Lower lobe of right lung (tissue), 2 donors: ENCODE results near the gene PCID2. TPM values are rescaled to one million over a fixed set of nuclear protein-coding genes. Genes with fewer than 3 reads are reported as not detected.
A peak's percentile ranks its signal among the peaks of the same experiment; 100 is the strongest.

Experiments used
- ATAC-seq, 2 donors: fragments of 200-7000 bp; cut with Tn5 transposase; one replicate each; pipeline ENCODE4 v1.9.1; 2020 to 2022; ENCODE audit warnings: mild to moderate bottlenecking in 2 of 2, moderate library complexity in 2 of 2
- DNase-seq: peaks from one replicate; pipeline ENCODE4 v3.0.0-alpha.2; 2020
- H3K27ac ChIP-seq: fragments of 200-600 bp; one replicate; pipeline ENCODE4 v1.8.0; 2022
- H3K27me3 ChIP-seq: fragments of 200-600 bp; one replicate; pipeline ENCODE4 v1.8.0; 2022; ENCODE audit warnings: low read depth
- H3K36me3 ChIP-seq: fragments of 200-600 bp; one replicate; pipeline ENCODE4 v1.8.0; 2022; ENCODE audit warnings: mild to moderate bottlenecking
- H3K4me1 ChIP-seq: fragments of 200-600 bp; one replicate; pipeline ENCODE4 v1.8.0; 2022
- H3K4me3 ChIP-seq: fragments of 200-600 bp; one replicate; pipeline ENCODE4 v1.8.0; 2022; ENCODE audit warnings: mild to moderate bottlenecking
- H3K9me3 ChIP-seq: fragments of 200-600 bp; one replicate; pipeline ENCODE4 v1.8.0; 2022
- intact Hi-C: fragments of 100-400 bp; cut with DNase I; formaldehyde crosslinking; loops from one replicate; pipeline ENCODE4 v1.11.0; 2022
- total RNA-seq: library from RNA; stranded (reverse); fragmentation: NEBNext Ultra II Directional; extraction: Animal tissue kit (Norgen Biotek cat#: 25700); gene quantifications from one replicate; pipeline ENCODE4 v1.2.1, GENCODE V29; 2021
- TF ChIP-seq, protein P1 (sequence below): fragments of 200-600 bp; IDR thresholded peaks from one replicate; pipeline ENCODE4 v1.8.0; 2022; ENCODE audit warnings: antibody characterized with exemption, mild to moderate bottlenecking
- donor health status: DM: no; HTN: yes; CAD: no; lungs with severe emphysema.

The PCID2 gene
- total RNA-seq, 1 donor from 2014 or later, result 35.1 TPM

DNA sequence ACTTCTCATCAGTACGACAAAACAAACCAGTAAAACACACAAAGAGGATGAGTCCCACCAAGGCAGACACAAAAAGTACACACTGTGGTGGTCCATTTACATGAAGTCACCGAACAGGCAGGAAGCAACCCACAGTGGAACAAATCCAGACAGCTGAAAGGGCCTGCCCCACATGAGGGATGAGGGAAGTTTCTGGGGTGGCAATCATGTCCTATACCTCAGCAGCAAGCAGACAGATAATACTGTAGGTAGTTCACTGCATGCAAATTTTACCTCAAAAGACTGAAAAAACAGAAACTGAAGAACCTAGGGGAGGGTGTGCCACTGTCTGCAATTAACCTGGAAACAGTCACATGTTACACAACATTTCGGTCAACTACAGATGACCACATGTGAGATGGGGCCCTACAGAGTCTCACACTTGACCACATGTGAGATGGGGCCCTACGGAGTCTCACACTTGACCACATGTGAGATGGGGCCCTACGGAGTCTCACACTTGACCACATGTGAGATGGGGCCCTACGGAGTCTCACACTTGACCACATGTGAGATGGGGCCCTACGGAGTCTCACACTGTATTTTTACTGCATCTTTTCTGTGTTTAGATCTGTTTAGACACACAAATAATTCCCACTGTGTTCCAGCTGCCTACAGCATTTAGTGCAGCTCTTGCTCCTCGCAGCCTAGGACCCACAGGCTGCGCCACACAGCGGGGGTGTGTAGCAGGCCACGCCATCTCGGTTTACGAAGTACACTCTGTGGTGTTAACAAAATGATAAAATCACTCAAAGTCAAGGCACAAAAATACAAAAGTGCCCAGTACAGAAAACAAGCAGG lies 22.2 kb downstream of the PCID2 start:
- H3K9me3 ChIP-seq, result no peaks in the 10 kb centered on the region
- peak overlapping the region; percentile 50 for H3K27ac ChIP-seq
- H3K4me3 ChIP-seq, result no peak overlapping the region
- DNase-seq (no peak), ATAC-seq (peak in 1 of 2 donors; percentile 63)
- intact Hi-C loops, result no loop called here
- H3K36me3 ChIP-seq, result peaks cover 75% of the 10 kb centered on the region
- TF ChIP-seq, protein P1, sequence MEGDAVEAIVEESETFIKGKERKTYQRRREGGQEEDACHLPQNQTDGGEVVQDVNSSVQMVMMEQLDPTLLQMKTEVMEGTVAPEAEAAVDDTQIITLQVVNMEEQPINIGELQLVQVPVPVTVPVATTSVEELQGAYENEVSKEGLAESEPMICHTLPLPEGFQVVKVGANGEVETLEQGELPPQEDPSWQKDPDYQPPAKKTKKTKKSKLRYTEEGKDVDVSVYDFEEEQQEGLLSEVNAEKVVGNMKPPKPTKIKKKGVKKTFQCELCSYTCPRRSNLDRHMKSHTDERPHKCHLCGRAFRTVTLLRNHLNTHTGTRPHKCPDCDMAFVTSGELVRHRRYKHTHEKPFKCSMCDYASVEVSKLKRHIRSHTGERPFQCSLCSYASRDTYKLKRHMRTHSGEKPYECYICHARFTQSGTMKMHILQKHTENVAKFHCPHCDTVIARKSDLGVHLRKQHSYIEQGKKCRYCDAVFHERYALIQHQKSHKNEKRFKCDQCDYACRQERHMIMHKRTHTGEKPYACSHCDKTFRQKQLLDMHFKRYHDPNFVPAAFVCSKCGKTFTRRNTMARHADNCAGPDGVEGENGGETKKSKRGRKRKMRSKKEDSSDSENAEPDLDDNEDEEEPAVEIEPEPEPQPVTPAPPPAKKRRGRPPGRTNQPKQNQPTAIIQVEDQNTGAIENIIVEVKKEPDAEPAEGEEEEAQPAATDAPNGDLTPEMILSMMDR, result no peak
- H3K27me3 ChIP-seq, result no peaks in the 10 kb centered on the region
- H3K4me1 ChIP-seq, result no peaks in the 10 kb centered on the region

DNA sequence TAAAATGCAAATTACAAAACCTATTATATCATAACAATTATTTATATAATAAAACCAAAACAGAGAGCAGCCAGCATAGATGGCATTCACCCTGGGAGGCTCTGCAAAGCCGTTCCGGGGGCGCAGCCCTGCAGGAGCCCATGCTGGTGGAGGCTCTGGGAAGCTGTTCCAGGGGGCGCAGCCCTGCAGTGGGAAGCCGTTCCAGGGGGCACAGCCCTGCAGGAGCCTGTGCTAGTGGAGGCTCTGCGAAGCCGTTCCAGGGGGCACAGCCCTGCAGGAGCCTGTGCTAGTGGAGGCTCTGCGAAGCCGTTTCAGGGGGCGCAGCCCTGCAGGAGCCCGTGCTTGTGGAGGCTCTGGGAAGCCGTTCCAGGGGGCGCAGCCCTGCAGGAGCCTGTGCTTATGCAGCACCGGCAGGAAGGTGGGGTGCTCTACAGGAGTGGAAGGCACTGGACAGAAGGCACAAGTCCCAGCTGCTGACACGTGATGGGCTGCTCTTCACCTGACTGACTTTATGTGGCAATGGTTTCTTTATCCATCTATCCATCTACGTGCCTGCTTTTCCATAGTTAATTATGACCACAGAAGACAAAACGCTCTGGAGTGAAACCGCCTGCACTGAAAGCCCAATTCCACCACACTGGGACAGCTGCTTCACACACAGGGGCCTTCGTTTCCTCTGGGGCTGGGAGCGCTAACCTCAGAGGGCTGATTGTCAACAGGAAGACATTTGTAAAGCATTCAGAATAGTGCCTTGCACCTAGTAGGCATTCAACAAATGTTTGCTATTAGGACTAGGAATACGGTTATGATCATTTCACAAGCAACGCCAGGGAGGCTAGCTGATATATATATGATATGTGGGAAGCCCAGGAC lies 23.7 kb downstream of the PCID2 start:
- H3K4me3 ChIP-seq, result no peak overlapping the region
- peaks cover 78% of the 10 kb centered on the region for H3K36me3 ChIP-seq
- peak overlapping the region; percentile 2 for H3K27ac ChIP-seq
- TF ChIP-seq, protein P1, result no peak
- no peaks in the 10 kb centered on the region for H3K27me3 ChIP-seq
- ATAC-seq, result no peak
- H3K4me1 ChIP-seq, result no peaks in the 10 kb centered on the region
- DNase-seq, result no peak
- no peaks in the 10 kb centered on the region for H3K9me3 ChIP-seq
- intact Hi-C loops, result no loop called here

DNA sequence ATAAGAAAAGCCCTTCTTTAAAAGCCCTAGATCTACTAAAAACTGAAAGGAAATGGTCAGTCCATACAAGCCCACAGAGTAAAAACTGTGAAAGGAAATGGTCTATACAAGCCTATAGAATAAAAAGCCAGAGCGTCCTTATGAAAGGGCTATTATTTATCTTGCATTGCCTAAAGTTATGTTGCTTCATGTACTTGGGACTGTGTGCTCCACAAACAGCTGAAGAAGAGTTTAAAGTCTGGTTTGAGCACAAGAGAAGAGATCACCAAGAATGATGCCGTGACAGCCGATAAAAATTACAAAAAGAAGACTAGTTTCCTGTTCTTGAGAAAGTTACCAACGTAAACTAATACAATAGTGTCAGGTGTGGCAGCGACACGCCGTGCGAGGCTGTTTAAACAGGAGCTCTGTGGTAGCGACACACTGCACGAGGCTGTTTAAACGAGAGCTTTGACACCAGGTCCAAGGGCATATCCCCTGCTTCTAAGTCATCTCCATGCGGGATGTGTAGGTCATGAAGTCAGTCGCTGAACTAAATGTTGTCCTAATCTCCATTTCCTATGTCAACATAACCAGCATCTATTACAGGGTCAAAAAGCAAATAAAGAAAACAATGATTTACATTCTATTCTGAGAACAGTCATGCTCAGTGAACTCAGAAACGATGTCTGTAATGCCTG lies 24.9 kb downstream of the PCID2 start:
- no peak for DNase-seq
- TF ChIP-seq, protein P1, result no peak
- no peaks in the 10 kb centered on the region for H3K4me1 ChIP-seq
- no peak for ATAC-seq
- intact Hi-C loops, result no loop called here
- H3K9me3 ChIP-seq, result no peaks in the 10 kb centered on the region
- peaks cover 85% of the 10 kb centered on the region for H3K36me3 ChIP-seq
- H3K27me3 ChIP-seq, result no peaks in the 10 kb centered on the region
- H3K27ac ChIP-seq, result no peak overlapping the region
- H3K4me3 ChIP-seq, result no peak overlapping the region

DNA sequence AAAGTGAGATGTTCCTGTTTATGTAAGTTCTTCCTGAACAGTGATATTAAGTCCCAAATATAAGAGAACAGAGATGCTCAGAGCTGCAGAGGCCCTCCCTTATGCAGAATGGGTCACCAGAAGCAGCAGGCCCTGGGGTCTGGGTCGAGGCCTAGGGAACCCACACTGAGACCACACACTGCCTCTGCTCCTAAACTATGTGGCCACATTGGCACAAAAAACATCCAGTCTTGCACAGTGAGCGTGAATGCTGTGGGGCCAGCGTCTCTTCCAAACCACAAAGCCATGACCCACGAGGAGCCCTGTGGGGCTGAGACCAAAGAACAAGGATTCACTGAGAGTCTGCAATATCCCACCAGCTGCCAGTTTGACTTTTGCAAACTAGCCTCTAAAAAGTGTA lies 26.4 kb downstream of the PCID2 start:
- ATAC-seq, result no peak
- Histone ChIP-seq H3K4me3 (no peak overlapping the region), H3K27me3 (no peaks in the 10 kb centered on the region), H3K4me1 (no peaks in the 10 kb centered on the region), H3K9me3 (no peaks in the 10 kb centered on the region), H3K36me3 (peaks cover 86% of the 10 kb centered on the region), H3K27ac (no peak overlapping the region)
- DNase-seq, result no peak
- intact Hi-C loops, result no loop called here
- TF ChIP-seq, protein P1, result no peak
